GM19025 (cell line): ENCODE measurements around the gene NEK10.

Source experiments
- ATAC-seq: cut with Tn5 transposase; IDR thresholded peaks from one replicate; pipeline ENCODE4 v1.9.1; 2021; ENCODE audit warnings: mild to moderate bottlenecking, low read depth, moderate library complexity; ENCODE audit not compliant: unreplicated experiment

NEK10 gene

DNA sequence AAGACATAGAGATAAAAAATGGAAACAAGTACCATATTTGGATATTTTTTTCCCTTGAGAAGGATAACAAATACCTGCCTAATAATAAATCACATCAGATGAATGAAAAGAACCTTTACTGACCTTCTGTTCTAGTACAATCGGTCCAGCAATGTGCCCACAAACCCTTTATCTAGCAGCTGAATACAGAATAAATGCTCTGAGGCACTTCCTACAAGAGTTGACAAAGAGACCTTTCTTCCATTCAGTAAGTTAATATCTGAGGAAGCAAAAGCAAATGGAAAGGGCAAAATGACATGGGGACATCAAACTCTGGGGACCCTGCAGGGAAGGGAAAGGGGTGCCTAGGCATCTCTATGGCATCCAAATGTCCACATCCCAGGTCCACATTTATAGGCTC lies 115.8 kb downstream of the NEK10 start:
- no peak for ATAC-seq

DNA sequence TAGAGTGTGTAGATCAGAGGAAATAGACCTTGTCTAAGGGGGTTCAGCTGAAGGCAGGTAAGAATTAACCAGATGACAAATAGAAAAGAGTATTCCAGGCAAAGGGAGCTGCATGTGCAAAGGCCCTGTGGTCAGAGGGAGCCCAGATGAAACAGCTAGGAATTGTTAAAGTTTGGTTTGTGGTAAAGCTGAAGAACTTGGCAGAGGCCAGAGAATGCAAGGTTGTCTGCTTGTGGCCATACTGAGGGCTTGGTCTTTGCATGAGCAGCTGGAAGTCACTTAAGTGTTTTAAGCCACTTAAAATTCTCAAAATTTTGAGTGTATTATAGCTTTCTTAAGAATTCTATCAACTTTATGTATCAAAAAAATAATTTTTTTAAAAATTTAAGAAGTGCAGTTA lies 116.5 kb downstream of the NEK10 start:
- no peak for ATAC-seq

DNA sequence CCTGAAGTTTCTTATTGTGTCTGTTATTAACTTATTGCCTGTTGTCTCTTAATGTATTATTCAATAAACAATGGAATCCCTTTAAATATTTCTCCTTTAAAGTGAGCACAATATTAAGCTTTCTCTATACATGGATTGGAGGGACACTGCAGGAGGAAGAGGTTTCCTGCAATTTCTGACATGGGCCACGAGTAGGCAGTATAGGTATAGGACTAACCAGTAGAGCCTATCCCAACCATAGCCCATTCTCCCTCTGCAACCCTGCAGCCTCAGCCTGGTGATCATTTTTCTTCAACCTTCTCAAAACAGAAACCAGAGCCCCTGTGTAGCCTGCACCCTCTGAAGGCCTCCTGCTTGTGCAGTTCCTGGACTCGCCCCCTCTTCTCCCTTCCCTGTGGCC lies 124.8 kb downstream of the NEK10 start:
- no peak for ATAC-seq

DNA sequence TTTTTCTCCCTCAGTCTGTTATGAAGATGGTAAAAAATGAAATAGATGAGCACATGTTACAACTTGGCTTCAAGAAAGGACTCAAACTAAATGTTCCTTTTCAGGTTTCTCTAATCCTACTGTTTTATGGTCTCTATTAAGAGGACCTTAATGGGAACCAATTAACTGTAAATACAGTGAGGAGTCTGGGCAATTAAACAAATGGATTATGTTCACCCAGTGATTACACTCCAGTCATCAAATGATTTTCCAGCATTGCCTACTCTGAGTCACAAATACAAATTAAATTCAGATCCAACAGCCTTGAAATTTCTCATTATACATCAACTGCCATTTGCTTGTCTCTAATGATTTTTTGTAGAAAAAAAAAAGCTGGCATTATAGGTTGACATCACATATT lies 129.2 kb downstream of the NEK10 start:
- no peak for ATAC-seq

DNA sequence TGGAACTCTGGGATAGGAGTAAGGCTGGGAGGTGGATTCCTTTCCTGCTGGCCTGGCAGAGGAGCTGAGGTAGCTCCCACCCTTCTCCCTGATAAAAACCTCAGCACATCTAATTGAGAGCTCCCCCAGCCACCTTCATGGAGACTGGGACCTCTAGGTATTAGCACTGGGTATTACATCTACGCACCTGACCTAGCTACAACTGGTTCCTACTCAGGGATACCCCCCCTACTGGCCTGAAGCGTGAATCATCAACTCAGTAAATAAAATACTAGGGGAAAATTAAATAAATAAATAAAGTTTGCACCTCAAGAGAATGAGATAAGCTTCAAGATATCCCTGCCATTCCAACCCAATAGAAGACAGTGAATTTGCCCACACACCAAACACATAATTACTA lies 140.4 kb downstream of the NEK10 start:
- no peak for ATAC-seq

DNA sequence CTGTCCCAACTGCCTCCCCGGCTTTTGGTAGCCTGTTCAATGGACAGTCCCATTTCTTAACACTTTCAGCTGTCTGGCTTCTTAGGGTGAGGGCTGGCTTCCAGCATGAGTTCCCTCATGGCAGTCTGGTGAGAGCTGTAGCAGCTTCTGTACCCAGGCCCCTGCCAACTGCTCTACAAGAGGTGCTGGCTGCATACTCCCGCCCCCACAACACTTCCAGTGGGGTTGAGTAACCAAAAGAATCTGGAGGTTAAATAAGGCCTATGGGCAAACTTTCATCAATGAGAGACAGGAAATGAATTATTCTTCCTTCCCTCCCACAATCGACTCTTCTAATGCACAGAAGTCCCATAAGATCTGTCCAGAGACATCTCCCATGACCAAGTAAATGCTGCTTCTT lies 145.0 kb downstream of the NEK10 start:
- ATAC-seq: no peak

DNA sequence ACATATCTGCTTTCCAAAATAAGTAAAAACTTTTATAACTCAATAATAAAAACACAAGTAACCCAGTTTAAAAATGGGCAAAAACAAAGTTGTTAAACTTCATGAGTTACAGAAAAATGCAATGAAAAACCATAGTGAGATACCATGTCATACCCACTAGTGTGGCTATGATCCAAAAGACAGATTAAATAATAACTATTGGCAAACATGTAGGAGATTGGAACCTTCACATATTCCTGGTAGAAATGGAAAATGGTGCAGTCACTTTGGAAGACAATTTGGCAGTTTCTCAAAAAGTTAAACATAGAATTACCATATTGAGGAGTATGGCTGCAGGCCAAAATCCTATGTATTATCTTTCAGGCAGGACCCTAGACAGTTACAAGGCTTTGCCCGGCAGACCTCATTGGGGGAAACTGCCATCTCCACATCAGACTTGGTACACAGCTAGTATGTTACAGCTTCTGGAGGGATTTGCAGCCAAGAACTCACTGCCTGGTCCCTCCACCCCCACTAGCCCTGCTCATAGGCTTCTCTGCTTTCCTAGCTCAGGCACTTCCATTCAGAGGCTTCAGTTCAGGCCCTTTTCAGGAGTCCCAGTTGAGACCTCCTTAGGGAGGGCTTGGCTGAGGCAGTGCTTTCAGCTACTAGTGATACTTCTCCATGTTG lies 147.8 kb downstream of the NEK10 start:
- no peak for ATAC-seq

DNA sequence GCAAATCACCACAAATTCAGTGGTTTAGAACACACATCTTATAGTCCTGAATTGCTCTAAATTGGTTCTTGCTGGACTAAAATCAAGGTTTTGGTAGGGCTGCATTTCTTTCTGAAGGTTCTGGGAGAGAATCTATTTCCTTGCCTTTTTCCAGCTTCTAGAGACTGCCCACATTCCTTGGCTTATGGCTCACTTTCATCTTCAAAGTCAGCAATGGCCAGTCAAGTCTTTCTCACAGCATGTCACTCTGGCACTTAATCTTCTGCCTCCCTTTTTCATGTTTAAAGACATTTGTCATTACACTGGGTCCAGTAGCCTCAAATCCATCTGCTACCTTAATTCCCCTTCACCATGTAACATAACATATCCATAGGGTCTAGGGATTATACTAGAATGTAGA lies 149.0 kb downstream of the NEK10 start:
- ATAC-seq: no peak

DNA sequence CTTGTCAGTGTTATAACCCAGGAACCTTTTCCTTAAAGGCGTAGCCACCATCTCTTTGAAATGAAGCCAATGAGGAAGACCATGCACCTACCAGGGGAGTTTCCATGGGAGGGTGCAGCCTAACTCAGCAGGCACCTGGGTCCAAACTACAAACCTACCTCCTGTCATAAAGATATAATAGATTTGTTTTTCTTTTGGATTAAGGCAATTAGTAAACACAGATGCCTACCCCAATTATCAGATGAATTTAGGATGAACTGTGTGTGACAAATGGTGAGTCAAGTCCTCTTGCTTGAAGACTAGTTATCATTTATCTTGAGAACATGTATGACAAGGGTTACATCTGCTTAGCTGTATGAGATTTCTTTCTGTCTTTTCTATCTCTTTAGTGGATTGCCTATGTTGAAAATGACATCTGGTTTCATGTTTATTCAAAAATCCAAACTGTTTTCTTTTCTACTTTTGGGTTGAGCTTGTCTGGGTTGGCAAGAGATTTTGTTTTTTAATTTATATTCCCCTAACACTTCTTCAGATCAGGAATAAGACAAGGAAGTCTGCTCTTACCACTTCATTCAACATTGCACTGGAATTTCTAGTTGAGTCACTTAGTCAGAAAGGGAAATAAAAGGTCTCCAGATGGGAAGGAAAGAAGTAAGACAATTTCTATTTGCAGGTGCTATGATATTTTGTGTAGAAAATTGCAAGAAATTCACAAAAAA lies 149.9 kb downstream of the NEK10 start:
- no peak for ATAC-seq

DNA sequence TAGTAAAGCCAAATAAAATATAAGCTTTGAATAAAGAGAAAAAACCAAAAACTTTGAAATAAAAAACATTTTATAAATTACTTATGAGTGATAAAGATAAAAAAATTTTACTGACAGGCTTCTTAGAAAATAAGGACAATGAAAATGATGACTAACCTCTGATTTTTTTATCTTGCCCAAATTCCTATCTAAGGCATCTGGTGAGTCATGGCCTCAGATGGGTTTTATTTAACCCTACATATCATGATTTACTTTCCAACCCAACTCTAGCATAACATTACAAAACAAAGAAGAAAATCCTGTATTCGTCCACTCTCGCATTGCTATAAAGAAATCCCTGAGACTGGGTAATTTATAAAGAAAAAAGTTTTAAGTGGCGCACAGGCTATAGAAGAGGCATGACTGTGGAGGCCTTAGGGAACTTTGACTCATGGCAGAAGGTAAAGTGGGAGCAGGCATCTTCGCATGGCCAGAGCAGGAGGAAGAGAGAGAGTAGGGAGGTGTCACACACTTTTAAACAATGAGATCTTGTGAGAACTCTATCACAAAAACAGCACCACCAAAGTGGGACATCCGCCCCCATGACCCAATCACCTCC lies 152.1 kb downstream of the NEK10 start:
- no peak for ATAC-seq

DNA sequence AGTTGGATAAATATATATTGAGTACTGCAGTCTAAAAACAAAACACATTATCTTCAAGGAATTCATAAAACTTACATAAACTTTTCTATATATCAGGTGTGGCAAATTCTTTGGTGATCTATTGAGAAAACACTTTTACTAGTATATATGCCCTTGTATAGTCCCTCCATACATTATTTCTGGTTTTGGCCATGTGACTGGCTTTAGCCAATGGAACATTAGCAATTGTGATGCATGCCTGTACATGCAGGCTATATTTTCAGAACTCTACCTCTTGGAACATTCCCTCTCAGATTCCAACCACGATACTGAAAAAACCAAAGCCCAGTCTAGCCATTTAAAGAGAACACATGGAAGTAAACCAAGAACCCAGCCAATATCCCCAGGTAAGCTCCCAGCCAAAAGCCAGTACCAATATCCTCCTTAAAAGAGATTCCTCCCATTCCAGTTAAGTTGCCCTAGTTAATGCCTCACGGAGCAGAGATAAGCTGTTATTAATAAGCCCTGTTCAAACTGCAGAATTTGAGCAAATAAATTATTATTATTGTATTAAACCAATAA lies 152.8 kb downstream of the NEK10 start:
- no peak for ATAC-seq

DNA sequence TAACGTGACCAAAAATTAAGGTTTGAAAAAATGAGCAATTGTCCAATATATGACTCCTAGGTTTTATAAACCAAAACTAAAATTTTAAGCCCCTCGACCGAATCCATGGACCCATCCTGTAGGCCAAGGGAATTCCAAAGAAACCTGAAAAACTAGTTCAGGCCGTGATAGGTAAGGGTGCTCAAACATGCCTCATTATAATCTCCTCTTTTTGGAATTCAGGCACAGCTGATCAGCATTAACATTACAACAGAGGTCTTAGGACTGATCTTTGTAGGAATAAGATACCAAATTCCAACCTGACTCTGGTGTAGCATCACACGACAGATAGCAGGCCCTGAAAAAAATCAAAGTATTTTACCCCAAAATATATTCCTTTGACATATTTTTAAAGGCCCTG lies 155.7 kb downstream of the NEK10 start:
- ATAC-seq: no peak

DNA sequence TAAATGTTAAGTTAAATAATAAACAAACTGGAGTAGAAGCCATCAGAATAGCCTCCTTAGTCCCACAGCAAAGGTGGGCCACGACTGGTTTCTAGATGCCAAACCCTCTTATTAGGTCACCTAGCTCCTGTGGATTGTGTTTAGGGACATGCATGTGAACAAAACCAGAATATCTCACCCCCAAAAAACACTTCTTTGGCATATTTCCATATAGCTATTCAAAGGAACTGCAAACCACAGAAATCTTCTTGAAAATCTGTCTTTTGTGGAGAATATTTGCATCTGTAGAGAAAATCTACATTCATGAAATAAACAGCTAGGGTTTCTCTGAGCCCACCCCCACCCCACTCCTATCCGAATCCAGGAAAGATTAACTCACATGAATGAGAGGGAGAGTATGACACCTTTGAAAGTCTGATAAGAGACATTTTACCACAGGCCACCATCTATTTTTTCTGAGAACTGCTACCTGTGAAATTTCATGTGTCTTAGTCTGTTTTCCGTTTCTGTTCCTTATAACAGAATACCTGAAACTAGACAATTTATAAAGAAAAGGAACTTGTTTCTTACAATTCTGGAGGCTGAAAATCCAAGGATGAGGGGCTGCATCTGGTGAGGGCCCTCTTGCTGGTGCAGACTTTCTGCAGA lies 159.4 kb downstream of the NEK10 start:
- ATAC-seq: no peak

DNA sequence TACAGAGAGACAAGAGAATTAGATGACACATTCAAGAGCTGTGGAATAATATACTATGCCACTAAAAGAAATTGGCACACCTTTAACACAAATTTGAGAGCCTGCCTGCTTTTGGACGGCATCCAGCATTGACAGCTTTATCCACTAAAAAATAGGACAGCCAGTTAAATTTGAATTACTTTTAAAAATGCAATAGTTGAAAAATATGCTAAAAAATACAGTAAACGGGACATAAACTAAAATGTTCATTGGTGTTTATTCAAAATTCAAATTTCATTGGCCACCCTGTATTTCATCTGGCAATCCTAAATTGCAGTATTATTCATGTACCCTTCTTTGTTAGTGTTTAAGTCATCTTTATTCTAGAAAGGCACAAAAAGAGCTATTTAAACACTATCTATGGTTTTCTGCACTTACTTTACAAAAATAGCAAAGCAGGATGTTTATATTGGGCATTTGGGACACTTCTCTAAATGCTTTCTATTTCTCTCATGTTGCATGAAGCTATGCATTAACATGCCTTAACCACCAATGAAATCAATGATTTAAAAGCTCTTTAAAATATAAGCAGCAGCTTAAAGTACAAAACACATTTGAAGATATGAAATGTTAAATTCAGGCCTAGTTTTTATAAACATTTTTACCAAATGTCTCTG lies 160.1 kb downstream of the NEK10 start:
- ATAC-seq: no peak

DNA sequence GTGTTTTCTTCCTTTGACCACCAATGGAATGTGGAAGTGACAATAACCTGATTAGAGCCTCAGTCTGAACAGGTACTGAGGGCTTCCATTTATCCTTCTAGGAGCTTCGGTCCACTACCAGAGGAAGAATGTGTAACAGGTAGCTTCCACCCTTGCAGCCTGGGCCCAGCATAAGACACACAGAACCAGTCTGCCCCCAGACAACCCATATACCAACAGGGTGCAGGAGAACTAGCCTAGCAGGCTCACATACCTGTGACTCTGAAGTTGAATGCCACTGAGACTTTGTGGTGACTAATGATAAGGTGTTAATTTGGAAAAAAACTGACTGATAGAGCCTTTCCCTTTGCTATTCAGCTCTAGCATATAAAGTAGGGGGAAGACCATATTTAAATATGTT lies 166.2 kb downstream of the NEK10 start:
- no peak for ATAC-seq

DNA sequence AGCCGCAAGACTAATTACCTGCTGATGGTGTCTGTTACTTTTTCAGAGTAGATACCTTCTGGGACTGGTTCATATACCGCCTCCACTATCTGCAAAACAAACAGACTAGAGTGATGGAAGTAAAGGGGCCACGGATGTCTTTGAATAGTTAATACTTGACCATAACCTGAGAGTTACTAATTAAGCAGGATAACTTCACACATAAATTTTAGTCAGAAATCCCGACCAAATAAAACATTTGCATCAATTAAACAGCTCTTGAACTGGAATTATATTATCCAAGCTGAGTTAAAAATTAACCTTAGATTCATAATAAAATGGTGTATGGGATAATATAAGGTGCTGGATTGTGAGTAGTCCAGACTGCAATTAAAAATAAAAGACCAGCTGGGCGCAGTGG lies 167.7 kb downstream of the NEK10 start:
- ATAC-seq: no peak

DNA sequence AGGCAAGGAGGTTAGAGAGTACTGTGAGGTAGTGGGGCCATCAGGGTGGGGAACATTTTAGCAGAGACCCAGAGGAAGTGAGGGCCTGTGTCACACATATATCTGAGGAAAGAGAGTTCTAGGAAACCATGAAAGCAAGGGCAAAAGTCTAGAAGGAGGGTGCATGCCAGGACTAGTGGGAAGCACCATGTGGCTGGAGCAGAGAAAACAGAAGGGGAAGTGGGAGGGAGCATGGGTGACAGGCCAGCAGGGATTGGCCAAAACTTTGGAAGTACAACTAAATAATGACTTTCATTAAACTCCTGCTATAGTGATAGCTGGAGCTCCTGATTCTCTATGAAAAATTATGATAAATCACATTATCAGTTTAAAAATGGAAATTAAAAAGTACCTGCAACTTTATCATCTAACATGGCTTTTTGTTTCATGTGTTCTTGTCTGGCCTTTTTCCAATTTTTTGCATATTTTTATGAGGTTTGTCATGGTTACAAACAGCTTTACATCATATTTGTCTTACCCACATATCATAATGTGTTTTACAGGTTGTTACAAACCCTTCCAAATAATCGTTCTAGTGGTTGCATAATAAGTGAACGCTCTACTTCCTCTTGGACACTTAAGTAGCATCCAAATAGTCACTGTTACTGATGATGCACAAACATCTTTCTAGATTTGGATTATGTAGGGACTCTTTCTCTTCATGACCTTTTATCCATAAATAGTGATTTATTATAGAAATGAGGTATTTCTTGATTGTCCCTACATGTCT lies 168.3 kb downstream of the NEK10 start:
- ATAC-seq: no peak

DNA sequence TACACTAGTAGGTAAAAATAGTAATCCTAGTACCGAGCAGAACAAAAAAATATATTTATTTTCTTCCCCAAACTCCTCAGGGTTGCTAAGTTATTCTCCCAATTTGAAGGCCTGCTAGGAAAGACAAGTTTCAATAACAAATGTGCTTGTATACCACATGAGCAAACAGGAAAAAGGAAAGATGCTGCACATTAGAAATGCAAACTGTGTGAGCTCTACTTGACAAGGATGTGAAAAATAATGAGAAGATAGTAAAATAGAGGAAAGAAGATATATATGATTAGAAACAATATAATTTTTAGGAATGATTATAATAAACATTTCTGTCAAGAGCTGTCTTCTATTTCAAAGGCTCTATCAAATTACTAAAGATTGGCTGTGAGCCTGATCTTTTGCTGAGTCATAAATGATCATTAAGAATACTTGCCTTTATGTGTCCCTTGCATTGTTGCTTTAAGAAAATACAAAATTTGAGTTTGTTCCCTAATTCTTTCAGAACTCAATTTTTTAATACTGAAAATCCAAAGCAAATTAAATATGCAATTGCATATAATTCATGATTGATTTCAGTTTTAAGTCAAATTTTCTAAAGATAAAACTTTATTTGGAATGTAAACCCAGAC lies 174.2 kb downstream of the NEK10 start:
- no peak for ATAC-seq

DNA sequence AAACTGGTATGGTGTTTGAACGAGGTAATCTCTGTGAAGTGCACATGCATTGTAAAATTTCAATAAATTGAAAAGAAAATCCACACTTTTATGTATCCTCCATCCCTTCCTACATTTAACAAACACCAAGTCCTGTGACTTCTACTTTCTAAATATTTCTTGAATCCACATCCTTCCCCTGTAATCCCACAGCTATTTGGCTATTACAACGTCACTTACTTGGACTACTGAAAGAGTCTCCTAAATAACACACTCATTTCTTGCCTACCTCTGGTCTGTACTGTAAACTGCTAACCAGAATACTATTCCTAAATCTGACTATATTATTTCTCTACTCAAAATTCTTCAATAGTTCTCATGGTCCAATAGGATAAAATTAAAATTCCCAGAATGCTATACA lies 176.1 kb downstream of the NEK10 start:
- no peak for ATAC-seq

DNA sequence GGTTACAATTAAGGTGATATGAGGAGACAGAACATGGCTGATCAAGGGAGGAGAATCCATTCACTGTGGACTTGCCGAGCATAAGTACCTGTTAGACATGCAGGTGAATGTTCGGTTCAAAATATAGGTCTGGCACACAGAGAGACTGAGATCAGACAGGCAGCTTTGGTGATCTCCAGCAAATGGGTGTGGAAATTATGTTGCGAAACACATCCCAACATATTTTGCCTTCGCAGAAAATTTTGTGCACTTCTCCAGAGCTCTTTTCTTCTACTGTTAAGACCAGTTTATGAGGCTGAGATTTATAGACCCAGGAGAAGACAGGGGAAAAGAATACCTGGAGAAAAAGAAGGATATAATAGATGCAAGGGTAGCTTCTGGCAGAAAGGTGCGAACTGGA lies 183.2 kb downstream of the NEK10 start:
- no peak for ATAC-seq
